NCI-H1930 (cell line): ENCODE results near the gene PON2.

ENCODE experiments used
- DNase-seq, 2 experiments: peaks; one replicate each; lab custom pipeline; 2025; lab: John Stamatoyannopoulos, UW

PON2 gene

DNA sequence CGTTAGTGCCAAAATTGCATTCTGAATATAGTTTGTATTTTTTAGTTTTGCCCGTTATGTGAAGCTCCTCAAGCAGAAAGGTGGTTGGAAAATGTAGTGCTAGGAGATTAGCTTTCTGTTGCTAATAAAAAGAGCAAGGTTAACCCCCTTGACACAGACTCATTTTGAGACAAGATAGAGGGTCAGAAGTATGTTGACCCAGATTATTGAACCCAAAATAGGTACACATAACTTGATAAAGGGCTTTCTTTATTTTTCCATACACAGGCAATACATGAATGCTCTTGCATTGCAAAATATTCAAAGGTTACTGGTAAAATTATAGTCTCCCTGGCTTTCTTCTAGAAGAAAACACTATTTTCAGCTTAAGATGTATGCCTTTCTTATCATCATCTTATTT is 10.0 kb upstream of the PON2 start:
- no peak for DNase-seq

DNA sequence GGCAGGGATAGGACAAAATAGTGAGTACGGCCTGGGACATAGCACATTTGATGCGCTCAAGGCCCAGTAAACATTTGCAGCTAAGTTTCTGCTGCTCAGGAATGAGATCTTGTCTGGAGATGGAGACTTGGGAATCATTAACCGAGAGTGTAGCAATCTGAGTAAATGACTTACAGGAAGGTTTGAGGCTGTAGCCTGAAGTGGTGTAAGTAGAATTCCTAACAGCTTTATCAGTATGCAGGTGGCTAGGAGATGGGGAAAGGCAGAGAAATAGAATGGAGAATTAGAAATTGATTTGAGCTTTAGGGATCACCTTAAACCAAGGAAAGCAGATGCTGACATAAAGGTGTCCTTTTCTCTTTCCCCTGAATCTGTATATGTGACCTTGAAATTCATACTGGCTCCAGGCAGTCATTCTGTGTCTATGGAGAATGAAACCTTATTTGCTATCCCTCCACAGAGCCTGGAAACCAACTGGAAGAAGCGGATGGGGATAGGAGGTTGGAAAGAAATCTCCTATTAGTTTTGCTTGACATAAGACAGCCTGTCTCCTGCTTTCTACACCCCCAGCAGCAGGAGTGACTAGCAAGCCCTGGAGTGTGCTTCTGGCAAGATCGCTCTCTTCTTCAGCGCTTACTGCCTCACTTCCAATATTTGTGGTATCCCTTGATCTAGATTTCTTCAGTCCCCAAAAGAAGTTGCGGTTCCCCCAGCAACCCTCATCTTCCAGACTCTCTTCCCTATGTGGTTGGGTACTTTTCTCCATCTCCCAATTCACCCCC is 6.4 kb upstream of the PON2 start:
- no peak for DNase-seq

DNA sequence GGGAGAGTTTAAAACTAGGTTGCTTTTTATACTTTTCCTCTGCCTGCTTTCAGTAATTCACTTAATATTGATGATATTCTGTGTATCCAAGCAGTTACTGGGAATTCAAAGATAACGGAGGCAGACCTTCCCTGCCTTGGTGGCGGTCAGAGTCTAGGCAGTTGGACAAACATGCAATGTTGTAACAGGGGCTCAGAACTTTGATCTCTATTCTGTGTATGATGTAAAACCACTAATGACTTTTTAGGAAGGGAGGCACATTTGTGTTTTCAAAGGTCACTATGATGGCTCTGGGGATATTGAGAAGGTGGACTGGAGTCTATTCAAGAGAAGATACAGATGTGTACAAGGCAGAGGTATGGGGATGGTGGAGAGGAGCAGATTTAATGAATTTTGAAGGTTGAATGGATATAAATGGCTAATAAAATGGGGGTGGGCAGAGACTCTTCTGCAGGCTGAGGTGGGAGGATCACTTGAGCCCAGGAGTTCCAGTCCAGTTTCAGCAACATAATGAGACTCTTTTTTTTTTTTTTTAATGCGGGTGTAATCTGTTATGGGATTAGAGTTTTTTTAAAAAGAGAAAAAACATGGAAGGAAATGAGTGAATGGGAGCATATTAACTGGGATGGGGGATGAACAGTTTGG is 5.7 kb upstream of the PON2 start:
- no peak for DNase-seq

DNA sequence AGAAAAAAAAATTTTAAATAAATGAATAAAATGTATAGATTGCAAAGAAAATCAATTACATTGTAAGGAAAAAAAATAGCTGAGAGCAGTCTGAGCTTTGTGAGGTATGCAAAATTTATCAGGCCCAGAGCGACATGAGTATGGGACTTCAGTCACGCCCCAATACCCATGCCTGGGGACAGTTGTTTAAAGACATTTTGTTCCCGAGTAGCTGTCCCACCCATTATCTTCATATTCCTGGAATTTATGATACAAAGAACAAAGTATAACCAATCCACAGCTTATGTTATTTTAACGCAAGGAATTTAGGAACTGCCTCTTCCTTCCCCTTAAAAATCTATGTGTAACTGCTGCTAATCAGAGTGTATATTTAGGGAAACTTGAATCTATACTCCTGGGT is 1.6 kb upstream of the PON2 start:
- no peak for DNase-seq

GRCh38 chr7:95435422-95435780 is 573 bp upstream of the PON2 start:
- DNase-seq: no peak

GRCh38 chr7:95433952-95434556 is 774 bp downstream of the PON2 start:
- DNase-seq: no peak

GRCh38 chr7:95433129-95433528 is 1.7 kb downstream of the PON2 start:
- DNase-seq: no peak

DNA sequence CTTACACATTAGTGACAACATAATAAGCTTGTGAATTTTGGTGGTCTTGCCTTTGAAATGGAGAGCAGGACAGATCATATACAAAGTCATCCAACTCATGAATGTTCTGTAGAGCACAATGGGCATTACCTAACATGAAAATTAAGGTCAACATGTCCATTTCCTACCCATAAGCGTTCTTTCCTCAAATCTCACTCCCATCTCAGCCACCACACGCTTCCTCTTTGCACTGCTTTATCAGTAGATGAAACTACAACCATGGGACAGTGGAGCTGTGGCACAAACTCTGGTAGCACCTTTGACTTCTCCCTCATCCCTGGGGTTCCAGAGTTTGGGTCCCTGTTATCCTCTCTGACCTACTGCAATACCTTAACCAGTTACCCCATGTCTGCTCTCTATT is 2.2 kb downstream of the PON2 start:
- no peak for DNase-seq

- DNase-seq: no peak
Observed at GRCh38 chr7:95430864-95431263, 4.0 kb downstream of the PON2 start.

GRCh38 chr7:95429241-95429990 is 5.4 kb downstream of the PON2 start:
- no peak for DNase-seq

- DNase-seq: no peak
Observed at GRCh38 chr7:95427914-95428516, 6.8 kb downstream of the PON2 start.

GRCh38 chr7:95427166-95427565 is 7.7 kb downstream of the PON2 start:
- peak; percentile 31 to 49 for DNase-seq

- no peak for DNase-seq
Observed at GRCh38 chr7:95425694-95426093, 9.1 kb downstream of the PON2 start.

DNA sequence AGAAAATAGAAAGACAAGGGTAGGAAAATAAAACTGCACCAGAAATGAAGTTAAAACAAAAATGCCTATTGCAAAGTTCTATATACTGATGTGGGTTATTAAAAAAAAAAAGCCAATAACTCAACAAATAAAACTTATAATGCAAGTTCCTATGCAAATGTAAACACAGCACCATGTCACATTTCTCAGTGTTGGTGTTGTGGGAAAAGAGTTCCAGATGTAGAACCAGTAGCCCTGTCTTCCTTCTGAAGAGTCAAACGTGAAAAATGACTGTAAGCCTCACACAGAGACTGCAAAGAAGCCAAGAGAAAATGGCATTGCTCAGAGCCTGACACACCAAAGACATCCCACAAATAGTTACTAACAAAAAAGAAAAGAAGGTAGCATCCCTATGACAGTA is 10.1 kb downstream of the PON2 start:
- DNase-seq: no peak

GRCh38 chr7:95421847-95422444 is 12.9 kb downstream of the PON2 start:
- no peak for DNase-seq

GRCh38 chr7:95421000-95421846 is 13.6 kb downstream of the PON2 start:
- no peak for DNase-seq

DNA sequence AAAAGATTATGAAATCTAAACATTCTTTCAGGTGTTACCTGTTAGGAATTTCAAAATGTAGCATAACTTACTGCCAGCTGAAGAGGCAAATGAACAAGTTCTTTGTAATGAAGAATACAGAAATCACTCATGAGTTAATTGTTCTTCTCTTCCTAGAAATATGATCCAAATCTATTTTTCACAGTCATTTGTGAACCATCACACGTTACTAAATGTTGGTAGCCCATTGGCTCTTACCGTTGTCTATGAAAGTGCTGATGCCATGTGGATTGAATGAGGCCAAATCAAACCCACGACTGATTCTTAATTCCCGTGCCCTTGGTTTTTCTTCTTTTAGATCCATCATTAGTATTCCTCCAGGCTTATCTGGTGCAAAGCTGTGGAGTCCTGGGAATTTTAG is 22.8 kb downstream of the PON2 start:
- DNase-seq: no peak

DNA sequence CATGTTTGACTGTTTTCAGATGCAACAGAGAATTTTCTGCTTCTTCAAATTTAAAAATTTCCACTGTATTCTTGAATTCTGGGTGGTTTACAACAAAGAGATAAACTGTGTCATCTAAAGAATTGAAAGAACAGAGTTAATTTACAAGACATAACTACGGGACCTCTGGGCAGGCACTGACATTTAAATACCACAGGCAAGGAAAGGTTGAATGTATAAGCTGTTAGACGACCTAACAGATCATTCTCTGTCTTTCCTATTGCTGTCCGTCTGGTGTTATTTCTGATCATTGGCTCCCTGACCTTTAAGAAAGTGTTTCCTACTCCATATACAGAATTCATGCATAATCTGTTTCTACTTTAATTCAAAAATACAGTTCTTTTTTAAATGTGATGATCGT is 23.2 kb downstream of the PON2 start:
- no peak for DNase-seq

GRCh38 chr7:95411036-95411435 is 23.8 kb downstream of the PON2 start:
- no peak for DNase-seq

GRCh38 chr7:95407751-95408150 is 27.1 kb downstream of the PON2 start:
- no peak for DNase-seq

DNA sequence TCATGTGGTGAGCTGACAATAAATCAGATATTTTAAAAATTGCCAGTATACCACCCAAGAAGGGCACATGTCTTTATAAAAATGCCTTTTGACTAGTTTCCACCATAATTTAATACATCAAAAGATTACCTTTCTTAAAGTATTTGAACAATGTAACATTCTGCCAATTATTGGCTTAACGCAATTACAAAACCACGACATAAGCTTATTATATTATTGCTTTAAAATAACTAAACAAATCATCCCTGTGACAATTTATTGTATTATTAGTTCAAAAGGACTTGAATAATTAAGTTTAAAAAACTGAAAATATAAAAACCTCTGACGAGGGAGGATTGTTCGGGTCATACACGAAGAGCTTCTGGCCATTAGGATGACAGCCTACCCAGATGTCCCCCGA is 29.0 kb downstream of the PON2 start:
- no peak for DNase-seq
